Measurements from ENCODE around the gene GLIPR1L2. TPM values are rescaled to one million over a fixed set of nuclear protein-coding genes. Genes with fewer than 3 reads are reported as not detected.
"Not testable (repeated sequence)": the region's sequence is repeated elsewhere in the genome, so short reads cannot be mapped to it uniquely, and the experiment has no call there.

The GLIPR1L2 gene
- total RNA-seq, 1 donor, result 0.36 TPM

GRCh38 chr12:75447691-75448393 is 57.0 kb downstream of the GLIPR1L2 start:
- no peak overlapping the region for H2AFZ ChIP-seq (ENCODE audit: low read length)
- no peaks in the 10 kb centered on the region for H3K36me3 ChIP-seq (ENCODE audit: insufficient read depth, low read length)
- no peaks in the 10 kb centered on the region for H3K79me2 ChIP-seq (ENCODE audit: insufficient read depth, low read length)
- peak; percentile 44 for DNase-seq (ENCODE audit: insufficient read length, low spot score, missing footprints)
- H3K4me1 ChIP-seq (ENCODE audit: insufficient read depth, low read length), result peaks cover 47% of the 10 kb centered on the region
- no peak overlapping the region for H3K4me2 ChIP-seq (ENCODE audit: insufficient read depth, low read length)
- H3K27ac ChIP-seq (ENCODE audit: low read depth, low read length), result peak overlapping the region; percentile 56
- no peaks in the 10 kb centered on the region for H4K20me1 ChIP-seq (ENCODE audit: insufficient read depth, low read length)
- no peak overlapping the region for H3K4me3 ChIP-seq (ENCODE audit: insufficient read depth, low read length)
- no peaks in the 10 kb centered on the region for H3K27me3 ChIP-seq (ENCODE audit: insufficient read depth, low read length)
- TF ChIP-seq, protein P1, sequence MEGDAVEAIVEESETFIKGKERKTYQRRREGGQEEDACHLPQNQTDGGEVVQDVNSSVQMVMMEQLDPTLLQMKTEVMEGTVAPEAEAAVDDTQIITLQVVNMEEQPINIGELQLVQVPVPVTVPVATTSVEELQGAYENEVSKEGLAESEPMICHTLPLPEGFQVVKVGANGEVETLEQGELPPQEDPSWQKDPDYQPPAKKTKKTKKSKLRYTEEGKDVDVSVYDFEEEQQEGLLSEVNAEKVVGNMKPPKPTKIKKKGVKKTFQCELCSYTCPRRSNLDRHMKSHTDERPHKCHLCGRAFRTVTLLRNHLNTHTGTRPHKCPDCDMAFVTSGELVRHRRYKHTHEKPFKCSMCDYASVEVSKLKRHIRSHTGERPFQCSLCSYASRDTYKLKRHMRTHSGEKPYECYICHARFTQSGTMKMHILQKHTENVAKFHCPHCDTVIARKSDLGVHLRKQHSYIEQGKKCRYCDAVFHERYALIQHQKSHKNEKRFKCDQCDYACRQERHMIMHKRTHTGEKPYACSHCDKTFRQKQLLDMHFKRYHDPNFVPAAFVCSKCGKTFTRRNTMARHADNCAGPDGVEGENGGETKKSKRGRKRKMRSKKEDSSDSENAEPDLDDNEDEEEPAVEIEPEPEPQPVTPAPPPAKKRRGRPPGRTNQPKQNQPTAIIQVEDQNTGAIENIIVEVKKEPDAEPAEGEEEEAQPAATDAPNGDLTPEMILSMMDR (IDR thresholded peaks at IDR 0.05; ENCODE audit: extremely low read depth, low read depth, low read length), result no peak
- H3K9me3 ChIP-seq (ENCODE audit: low read depth, low read length), result no peaks in the 10 kb centered on the region

- H3K4me1 ChIP-seq (ENCODE audit: insufficient read depth, low read length), result peaks cover 17% of the 10 kb centered on the region
- peak overlapping the region; percentile 68 for H2AFZ ChIP-seq (ENCODE audit: low read length)
- no peak overlapping the region for H3K4me3 ChIP-seq (ENCODE audit: insufficient read depth, low read length)
- H3K79me2 ChIP-seq (ENCODE audit: insufficient read depth, low read length), result no peaks in the 10 kb centered on the region
- H3K9me3 ChIP-seq (ENCODE audit: low read depth, low read length), result no peaks in the 10 kb centered on the region
- H3K27me3 ChIP-seq (ENCODE audit: insufficient read depth, low read length), result no peaks in the 10 kb centered on the region
- DNase-seq (ENCODE audit: insufficient read length, low spot score, missing footprints), result peak; percentile 19
- H3K27ac ChIP-seq (ENCODE audit: low read depth, low read length), result no peak overlapping the region
- H3K4me2 ChIP-seq (ENCODE audit: insufficient read depth, low read length), result no peak overlapping the region
- H3K36me3 ChIP-seq (ENCODE audit: insufficient read depth, low read length), result no peaks in the 10 kb centered on the region
- H4K20me1 ChIP-seq (ENCODE audit: insufficient read depth, low read length), result no peaks in the 10 kb centered on the region
- TF ChIP-seq, protein P1 (IDR thresholded peaks at IDR 0.05; ENCODE audit: extremely low read depth, low read depth, low read length), result no peak
Measured at GRCh38 chr12:75452675-75453330, 61.9 kb downstream of the GLIPR1L2 start.

DNA sequence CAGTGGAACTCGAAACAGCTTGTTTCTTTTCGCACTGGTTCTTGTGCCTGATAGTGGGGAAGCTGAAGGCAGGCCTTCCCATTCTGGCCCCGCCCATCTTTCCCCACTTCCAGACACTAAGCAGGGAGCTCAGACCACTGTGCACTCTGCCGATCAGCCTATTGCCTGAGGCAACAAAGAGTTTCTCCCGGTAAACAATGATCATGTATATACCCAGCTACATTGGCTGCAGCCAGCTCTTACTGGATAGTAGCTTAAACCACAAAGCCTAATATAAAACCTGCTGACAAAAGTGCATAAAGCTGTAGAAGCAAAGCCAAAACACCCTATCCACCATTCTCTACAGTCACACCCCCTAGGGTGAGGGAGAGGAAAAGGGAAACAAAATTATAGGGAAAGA is 65.0 kb downstream of the GLIPR1L2 start:
- H3K79me2 ChIP-seq (ENCODE audit: insufficient read depth, low read length), result no peaks in the 10 kb centered on the region
- peaks cover 8% of the 10 kb centered on the region for H3K4me1 ChIP-seq (ENCODE audit: insufficient read depth, low read length)
- H2AFZ ChIP-seq (ENCODE audit: low read length), result no peak overlapping the region
- no peak overlapping the region for H3K27ac ChIP-seq (ENCODE audit: low read depth, low read length)
- no peak overlapping the region for H3K4me3 ChIP-seq (ENCODE audit: insufficient read depth, low read length)
- H3K9me3 ChIP-seq (ENCODE audit: low read depth, low read length), result no peaks in the 10 kb centered on the region
- DNase-seq (ENCODE audit: insufficient read length, low spot score, missing footprints), result no peak
- TF ChIP-seq, protein P1 (IDR thresholded peaks at IDR 0.05; ENCODE audit: extremely low read depth, low read depth, low read length), result no peak
- no peaks in the 10 kb centered on the region for H3K36me3 ChIP-seq (ENCODE audit: insufficient read depth, low read length)
- H4K20me1 ChIP-seq (ENCODE audit: insufficient read depth, low read length), result no peaks in the 10 kb centered on the region
- no peaks in the 10 kb centered on the region for H3K27me3 ChIP-seq (ENCODE audit: insufficient read depth, low read length)
- H3K4me2 ChIP-seq (ENCODE audit: insufficient read depth, low read length), result no peak overlapping the region

- Histone ChIP-seq H2AFZ (ENCODE audit: low read length) (no peak overlapping the region), H3K27ac (ENCODE audit: low read depth, low read length) (no peak overlapping the region), H3K36me3 (ENCODE audit: insufficient read depth, low read length) (no peaks in the 10 kb centered on the region), H3K79me2 (ENCODE audit: insufficient read depth, low read length) (no peaks in the 10 kb centered on the region), H4K20me1 (ENCODE audit: insufficient read depth, low read length) (no peaks in the 10 kb centered on the region), H3K4me3 (ENCODE audit: insufficient read depth, low read length) (no peak overlapping the region), H3K4me2 (ENCODE audit: insufficient read depth, low read length) (no peak overlapping the region), H3K4me1 (ENCODE audit: insufficient read depth, low read length) (peaks cover 8% of the 10 kb centered on the region), H3K9me3 (ENCODE audit: low read depth, low read length) (no peaks in the 10 kb centered on the region), H3K27me3 (ENCODE audit: insufficient read depth, low read length) (no peaks in the 10 kb centered on the region)
- no peak for DNase-seq (ENCODE audit: insufficient read length, low spot score, missing footprints)
- TF ChIP-seq, protein P1 (IDR thresholded peaks at IDR 0.05; ENCODE audit: extremely low read depth, low read depth, low read length), result no peak
Measured at GRCh38 chr12:75457191-75457590, 66.3 kb downstream of the GLIPR1L2 start.

- not testable (repeated sequence) for H3K27me3 ChIP-seq (ENCODE audit: insufficient read depth, low read length); H3K4me2 ChIP-seq (ENCODE audit: insufficient read depth, low read length); H3K79me2 ChIP-seq (ENCODE audit: insufficient read depth, low read length); H3K9me3 ChIP-seq (ENCODE audit: low read depth, low read length); H3K4me3 ChIP-seq (ENCODE audit: insufficient read depth, low read length); H4K20me1 ChIP-seq (ENCODE audit: insufficient read depth, low read length); DNase-seq (ENCODE audit: insufficient read length, low spot score, missing footprints); H3K4me1 ChIP-seq (ENCODE audit: insufficient read depth, low read length); H3K27ac ChIP-seq (ENCODE audit: low read depth, low read length); H3K36me3 ChIP-seq (ENCODE audit: insufficient read depth, low read length); H2AFZ ChIP-seq (ENCODE audit: low read length)
Measured at GRCh38 chr12:75457866-75458265, 67.0 kb downstream of the GLIPR1L2 start.
